Ramos (cell line): ENCODE data around the gene GPN2.

Experiments
- in situ Hi-C: fragments of 300-500 bp; cut with MboI; formaldehyde crosslinking; loops from one replicate; pipeline ENCODE4 v1.14.3; 2022; ENCODE audit warnings: low sequenced_read_pairs; ENCODE audit not compliant: unreplicated experiment

The GPN2 gene

DNA sequence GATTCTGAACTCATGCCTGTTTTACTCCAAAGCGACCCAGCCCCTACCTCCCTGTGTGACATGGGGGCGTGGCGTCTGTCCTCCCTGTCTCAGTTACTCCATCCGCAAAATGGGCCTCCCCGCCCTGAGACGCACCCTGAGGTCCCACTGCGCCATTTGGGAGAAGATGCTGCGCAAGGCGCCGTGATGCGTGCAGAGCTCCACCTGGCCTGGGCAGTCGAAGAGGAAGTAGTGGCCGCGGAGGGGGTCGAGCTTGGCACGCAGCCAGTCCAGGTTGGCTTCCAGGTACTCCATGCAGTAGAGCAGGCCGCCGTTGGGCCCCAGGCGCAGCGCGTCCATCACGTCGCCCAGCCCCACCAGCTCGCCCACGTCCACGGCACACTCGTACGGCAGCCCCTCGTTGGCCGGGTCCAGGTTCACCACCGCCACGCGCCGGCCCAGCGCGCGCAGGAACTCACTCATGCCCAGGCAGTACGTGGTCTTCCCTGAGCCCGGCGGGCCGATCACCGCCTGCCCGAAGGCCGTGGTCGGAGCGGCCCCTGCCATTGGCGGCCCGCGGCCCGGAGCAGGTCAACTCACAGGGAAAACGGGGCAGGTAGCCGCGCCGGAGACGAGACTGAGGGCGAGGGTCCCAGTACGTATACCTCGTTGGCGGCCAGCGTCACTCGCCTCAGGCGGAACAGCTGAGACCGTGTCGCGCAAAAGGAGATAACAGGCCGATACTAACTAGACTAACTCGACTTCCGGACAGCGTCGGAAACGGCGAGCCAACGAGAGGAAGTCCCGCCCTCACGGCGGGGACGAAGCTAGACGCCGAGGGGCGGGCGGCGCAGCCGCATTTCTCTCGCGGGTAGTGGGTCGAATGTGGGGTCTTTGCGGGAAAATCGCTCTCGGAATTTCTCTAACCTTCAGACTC, at the start of gene GPN2:
GPN2 (minus strand) TSS at position 733 of the 916 bp plus-strand sequence; CDS start at position 546, 187 bp downstream.
- in situ Hi-C loops: no loop called here

DNA sequence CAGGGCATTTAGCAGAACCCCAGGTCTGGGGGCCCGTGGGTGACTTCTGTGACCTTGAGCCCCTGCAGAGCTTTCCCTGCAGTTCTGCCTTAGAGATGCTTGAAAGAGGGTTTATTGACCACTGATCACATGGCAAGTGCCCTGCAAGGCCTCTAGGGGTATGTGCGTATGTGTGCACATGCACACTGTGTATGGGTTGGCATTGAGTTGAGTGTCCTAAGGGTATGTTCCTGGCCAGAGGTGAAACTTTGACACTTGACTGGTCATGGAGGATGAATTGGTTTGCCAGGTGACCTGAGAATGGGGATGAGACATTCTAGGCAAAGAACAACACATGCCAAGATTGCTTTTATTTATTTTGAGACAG, 48.6 kb upstream of the GPN2 start:
- in situ Hi-C loops: no loop called here

DNA sequence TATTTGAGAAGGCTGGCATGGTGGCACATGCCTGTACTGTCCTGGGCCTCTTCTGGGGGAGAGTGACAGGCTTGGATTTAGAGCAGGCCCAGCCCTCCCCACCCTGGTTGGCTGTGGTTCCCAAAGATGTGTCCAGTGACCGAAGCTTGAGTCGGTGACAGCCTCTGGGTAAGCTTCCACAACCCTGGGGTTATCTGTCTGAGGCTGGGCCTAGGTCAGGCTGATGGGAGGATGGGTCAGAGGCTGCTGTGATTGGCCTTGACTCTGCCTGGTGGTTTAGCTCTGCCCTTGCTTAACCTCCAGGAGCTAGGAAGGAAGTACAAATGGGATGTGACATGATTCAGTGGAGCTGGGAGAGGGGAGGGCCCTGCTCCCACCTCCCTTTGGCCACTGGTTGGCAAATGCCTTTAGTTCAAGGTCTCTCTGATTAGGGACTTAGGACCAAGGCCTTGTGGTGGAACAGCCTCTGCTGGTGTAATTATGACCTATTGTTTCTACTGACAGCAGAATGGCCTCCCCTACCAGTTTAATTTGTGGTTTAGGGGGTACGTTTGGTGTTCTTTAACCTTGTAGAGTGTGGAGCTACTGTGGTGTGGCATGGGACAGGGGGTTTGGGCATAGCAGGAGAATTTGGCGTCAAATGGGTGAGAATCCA, 48.0 kb upstream of the GPN2 start:
- in situ Hi-C loops: no loop called here

DNA sequence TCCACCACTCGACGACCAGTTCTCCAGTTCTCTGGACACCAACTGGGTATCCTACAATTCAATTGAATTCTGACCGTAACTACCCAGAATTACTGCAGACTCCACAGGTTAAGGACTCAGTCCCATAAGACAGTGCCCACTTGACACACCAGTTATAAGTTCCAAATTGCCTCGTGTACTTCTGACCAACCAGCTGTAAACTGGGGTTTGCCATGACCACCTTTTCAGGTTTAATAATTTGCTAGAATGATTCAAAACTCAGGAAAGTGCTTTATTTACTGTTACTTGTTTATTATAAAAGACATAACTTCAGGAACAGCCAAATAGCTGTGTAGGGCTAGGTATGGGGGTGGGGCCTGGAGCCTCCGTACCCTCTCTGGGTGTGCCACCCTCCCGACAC, 46.7 kb upstream of the GPN2 start:
- in situ Hi-C loops: no loop called here

DNA sequence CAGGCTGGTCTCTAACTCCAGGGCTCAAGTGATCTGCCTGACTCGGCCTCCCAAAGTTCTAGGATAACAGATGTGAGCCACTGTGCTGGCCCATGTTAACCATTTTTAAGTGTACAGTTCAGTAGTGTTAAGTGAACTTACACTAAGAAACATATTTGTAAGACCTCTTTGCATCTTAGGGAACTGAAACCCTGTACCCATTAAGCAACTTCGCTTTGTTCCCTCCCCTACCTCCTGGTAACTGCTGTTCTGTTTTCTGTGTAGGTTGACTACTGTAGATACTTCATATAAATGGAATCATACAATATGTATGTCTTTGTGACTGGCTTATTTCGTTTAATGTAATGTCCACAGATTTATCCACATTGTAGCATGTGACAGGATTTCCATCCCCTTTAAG, 42.4 kb upstream of the GPN2 start:
- in situ Hi-C loops: no loop called here

DNA sequence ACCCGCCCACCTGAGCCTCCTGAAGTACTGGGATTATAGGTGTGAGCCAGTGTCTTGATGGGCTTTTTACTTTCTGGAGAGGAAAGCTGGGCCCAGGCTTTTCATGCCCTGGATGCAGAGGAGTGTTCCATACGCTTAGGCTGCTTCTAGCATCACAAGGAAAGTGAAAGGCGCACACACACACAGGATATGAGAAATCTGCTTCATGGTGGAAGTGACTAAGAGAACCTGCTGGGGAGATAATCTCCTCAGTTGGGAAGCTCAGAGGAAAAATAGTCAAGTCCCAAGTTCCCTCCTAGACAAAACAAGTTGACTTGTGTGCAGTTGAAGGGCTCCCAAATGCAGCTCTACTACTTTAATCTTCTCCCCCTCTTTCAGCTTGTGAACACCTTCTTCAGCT, 33.6 kb upstream of the GPN2 start:
- in situ Hi-C loops: no loop called here

DNA sequence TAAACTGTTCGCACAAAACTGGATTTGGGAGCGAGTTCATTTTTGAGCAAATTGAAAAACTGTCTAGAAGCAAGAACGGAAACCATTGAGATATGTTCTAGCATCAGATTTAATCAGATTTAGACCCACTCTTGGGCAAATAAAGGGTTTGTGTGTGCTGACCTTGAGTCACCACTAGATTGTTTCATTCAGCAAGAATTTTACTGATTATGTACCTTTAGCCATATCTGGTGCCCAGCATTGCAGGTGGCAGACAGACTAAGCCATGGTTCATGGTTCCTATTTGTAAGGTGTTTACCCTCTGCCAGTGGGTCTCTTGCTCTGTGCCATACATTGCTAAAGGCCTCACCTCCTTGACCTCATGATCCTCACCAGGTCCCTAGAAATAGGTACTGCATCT, 32.8 kb upstream of the GPN2 start:
- in situ Hi-C loops: no loop called here

DNA sequence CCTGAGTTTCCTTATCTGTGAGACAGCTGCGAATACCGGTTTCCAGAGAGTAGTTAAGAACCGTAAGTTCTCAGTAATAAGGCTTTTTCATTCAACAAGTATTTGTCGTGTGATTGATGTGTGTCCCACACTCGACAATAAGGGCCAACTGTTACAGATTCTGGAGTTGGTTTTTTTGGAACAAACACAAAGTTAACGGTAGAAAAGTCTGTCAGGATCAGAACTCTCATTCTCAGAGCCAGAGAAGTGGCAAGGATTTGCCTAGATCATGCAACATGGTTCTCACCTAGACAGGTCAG, 32.3 kb upstream of the GPN2 start:
- in situ Hi-C loops: no loop called here

DNA sequence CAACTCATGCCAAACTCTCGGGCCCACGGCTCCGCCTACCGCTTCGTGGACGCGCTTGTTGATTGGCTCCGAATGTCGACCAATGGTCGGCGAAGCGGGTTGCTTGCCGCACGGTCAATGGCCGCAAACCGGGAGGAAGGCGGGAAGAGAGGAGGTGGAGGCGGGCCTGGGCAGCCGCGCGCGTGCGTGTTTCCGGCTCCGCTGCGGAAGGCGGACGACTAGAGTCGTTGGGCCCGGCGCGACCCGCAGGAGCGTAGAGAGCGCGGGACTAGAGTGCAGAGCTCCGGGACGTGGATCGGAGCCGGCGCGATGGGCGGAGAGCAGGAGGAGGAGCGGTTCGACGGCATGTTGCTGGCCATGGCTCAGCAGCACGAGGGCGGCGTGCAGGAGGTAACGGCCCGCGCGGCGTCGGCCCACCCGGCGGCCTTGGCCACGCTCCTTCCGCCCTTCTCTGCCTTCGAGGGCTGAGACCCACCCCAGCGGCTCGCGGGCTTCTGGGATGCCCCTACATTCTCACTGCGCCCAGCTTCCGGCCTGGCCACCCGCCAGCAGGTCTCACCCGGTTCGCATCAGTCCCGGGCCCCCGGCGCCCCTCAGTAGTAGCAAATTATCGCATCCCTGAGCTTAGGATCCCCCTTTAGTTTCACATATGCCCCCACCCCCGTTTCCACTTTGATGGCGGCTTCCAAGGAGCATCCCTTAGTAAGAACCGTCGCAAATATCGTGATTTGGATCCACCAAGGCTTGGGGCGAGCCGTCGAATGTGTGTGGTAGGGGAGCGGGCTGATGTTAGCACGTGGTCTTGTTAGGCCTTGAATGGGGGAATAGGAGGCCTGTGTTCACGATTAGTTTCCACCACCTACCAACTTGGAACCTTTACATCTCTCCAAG, 31.7 kb upstream of the GPN2 start, which contains the start of gene NUDC:
NUDC (plus strand) TSS at position 204 of the 891 bp plus-strand sequence; CDS start at position 310, 106 bp downstream.
- in situ Hi-C loops: no loop called here

DNA sequence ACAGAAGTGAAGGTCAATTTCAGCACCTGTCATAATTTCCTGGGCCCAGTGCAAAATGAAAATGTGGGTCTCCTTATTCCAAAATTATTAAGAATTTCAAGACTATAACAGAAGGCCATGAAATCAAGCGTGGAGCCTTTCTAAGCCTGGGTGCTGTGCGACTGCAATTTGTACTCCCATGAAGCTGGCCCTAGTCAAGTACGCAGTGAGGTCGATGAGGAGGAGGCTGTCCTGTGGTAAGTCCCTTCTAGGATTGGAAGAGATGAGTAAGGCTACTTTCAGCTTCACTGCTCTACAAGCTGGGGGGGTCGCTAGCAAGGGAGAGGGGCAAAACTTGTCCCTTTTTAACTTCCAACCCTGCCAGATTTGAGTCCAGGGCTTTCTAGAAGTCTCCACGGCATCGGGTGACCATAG, 31.1 kb upstream of the GPN2 start:
- in situ Hi-C loops: no loop called here

DNA sequence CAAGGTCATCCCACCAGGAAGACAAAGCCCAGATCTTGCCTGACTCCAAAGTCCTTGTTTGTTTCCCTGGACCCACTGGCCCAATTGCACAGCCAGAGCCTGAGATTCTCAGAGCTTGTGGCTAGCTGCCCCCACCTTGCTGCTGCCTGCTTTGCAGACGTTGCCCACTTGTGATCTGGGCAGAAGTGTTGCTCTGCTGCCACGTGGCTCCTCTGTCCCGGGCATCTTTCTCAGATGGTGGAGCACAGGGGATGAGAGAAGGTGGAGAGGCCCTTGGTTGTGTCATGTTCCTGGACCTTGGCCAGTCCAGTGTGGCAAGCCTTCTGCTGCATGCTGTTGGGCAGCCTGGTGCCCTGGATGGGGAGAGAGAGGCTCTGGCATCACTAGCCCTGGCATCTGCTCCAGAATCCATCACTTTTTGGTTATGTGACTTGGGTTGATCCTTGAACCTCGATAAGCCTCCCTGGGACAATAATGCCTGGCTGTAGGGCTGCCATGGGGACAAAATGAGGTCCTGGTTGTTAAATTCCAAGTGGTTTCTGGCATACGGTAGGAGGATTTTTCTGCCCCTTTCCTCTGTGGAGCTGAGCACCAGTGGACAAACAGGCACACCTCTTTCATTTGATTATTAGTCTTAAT, 25.2 kb upstream of the GPN2 start:
- in situ Hi-C loops: no loop called here

DNA sequence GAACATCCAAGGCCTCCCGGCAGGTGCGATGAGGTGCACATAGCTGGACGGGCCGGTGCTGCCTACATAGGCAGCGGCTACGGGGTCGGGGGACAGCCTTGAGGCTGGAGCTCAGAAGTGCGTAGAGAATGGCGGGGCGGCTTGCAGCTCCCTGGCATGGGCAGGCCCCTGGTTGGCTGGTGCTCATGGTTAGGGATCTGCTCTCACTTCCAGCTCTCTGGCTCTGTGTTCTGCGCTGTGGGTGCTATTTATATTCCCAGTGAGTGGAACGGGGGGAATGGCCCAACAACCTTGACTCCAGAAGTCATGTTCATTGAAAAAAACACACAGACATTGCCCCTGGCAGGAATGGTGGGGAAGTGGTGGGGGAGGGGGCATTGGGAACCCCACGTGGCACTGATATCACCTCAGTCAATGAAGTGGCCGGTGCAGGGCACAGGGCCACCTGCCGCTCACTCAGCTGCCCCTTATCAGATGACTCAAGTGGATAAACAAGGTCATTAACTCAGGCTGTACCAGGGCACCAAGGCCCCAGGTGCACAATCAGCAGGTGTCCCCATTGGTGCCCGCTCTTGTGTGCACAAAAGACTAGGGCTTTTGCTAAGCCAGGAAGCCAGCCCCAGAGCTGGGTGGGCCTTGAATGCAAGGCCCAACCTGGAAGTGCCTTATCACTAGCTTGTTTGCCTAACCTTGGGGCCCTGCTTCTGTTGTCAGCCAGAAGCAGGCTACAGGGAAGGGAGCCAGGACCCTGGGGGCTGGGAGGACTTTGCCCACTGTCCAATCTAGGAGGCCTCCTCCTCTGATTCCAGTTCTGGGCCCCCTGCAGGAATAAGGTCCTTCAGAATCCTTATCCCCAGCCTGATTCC, 23.9 kb upstream of the GPN2 start, which contains the start of gene NR0B2:
NR0B2 (minus strand) TSS at position 222 of the 866 bp plus-strand sequence; CDS start at position 187, 35 bp downstream.
- in situ Hi-C loops: no loop called here

DNA sequence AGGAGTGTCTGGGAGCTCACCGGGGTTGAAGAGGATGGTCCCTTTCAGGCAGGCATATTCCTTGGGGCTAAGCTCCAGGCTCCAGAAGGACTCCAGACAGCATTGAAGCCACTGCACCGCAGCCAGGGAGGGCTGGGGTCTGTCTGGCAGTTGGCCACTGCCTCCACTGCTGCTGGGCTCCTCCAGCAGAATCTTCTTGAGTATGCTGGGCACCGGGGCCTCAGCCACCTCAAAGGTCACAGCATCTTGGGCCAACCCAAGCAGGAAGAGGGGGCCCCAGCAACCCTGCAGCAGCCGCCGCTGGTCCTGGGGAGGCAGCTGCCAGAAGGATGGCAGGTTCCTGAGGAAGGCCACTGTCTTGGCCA, 23.3 kb upstream of the GPN2 start:
- in situ Hi-C loops: no loop called here

DNA sequence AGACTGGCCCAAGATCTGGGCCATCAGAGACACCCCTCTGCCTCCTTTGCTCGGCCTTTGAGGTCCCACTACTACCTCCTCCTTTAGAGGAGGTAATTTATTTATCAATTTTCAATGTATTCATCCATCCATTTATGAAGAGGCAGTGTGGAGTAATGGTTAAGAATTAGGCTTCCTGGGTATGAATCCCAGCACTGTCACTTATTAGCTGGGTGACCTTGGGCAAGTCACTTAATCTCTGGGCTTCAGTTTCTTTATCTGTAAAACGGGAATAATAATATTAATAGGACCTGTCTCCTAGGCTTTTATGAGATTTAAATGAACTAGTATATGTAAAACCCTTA, 22.0 kb upstream of the GPN2 start:
- in situ Hi-C loops: no loop called here

DNA sequence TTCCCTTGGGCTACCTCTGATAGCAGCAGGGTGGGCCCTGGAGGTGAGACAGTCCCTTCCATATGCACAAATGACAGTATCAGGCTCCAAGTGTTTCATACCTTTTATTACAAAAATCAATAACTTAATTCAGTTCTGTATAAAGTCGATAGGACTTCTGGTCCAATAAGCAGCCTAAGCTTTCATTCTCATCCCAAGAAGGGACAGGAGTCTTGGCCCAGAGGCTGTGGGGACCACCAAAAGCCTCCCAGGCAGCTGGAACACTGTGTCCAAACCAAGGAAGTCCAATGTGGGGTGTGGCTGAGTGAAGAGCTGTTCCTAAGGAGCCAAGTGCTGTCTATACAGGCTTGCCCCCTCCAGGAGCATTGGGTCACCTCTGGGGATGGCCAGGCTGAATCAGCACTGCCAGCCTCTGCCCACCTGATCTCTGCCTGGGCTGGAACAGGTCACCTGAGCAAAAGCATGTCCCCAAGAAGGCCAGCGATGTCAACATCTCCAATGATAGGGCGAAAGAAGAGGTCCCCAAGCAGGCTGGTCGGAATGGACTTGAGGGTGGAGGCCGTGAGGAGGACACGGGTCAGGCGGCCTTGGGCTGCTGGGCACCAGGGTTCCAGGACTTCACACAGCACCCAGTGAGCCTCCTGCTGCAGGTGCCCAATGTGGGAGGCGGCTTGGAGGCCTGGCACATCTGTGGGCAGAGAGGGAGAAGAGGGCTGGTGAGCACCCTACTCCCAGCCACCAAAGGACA, 21.5 kb upstream of the GPN2 start:
- in situ Hi-C loops: no loop called here

DNA sequence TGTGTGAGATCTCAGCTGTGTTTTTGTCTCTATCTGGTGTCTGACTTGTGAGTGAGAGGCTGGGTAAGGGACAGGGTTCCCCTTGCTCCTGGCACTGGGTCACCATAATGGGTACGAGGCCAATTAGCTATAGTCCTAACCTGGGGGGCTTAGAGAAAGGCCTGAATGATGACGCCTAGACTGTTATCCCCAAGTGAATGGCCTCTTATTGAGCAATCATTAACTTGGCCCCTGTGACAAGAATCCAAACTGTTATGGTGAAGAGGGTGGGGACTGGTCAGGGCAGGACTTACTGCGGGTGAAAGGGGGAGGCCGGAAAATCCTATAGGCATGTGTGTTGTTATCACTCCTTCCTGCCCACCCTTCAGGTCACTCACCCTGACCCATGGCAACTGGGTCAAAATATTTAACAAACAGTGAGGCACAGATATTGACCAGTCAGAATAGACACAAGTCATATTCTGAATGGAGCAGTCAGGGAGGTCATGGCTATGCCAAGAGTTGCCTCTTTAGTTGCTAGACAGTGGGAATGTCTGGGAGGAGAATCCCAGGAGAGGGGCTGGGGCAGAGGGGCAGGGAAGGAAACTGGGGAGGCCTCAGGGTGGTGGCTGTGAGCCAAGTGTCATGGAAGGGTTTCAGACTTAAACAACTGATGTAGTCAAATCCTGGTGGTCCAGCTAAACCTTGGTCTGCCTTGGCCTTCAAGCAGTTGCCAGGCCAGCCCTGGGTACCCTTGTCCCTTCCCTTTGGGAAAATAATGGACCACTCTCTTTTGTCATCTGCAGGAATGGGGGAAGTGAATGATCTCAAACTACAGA, 20.5 kb upstream of the GPN2 start:
- in situ Hi-C loops: no loop called here

DNA sequence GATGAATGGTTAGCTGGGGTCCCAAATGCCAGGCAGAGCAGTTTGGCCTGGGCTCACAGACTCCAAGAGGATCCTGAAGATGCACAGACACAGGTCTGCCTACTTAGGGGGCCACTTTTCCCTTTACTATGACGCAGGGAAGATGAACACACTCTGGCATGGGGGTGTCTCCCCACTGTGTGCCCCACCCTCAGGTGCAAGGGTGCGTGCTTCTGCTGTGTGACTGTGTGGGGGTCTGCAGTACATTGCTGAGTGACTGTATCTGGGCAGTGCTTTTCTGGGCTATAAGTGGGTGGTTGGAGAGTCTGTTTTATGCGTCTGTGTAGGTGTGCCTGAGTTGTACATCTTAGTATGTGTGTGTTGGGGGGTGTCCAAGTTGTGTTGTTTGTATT, 19.9 kb upstream of the GPN2 start:
- in situ Hi-C loops: no loop called here
